ENCODE results near the gene PRKAR1B.
"Not testable (repeated sequence)": the region's sequence is repeated elsewhere in the genome, so short reads cannot be mapped to it uniquely, and the experiment has no call there.

PRKAR1B gene

GRCh38 chr7:621572-622285 is 105.4 kb downstream of the PRKAR1B start:
- no peak for DNase-seq (ENCODE audit: low read depth)

DNA sequence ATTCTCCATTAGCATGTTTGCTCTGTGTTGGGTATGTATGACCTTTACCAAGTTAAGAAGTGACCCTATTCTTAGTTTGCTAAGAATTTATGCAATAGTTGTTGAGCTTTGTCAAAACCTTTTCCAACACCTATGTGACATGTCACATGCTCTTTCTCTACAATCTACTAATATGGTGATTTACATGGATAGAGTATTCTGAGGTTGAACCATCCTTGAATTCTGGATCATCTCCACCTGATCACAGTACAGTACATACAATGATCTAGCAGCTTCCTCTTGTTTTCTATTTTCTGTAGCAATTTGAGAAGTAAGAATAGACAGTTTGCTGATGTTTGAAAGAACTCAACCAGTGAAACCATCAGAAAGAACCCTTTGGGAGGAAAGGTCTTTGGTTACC is 106.2 kb downstream of the PRKAR1B start:
- DNase-seq (ENCODE audit: low read depth): no peak

DNA sequence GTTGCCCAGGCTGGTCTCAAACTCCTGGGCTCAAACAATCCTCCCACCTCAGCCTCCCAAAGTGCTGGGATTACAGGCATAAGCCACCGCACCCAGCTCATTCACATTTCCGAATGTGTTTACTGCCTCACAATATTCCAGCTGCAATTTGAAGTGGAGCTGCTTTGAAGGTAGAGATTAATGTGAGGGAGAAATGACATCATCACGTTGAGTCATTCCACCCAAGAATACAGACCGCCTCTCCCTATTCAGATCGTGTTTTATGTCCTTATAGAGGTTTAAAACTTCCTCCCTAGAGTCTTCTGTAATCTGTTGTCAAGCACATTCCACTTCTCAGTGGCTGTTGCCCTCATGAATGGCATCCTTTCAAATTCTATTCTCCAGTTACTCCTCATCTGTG is 107.0 kb downstream of the PRKAR1B start:
- DNase-seq (ENCODE audit: low read depth): peak; percentile 13

- no peak for DNase-seq (ENCODE audit: low read depth)
Observed at GRCh38 chr7:619368-619840, 107.7 kb downstream of the PRKAR1B start.

DNA sequence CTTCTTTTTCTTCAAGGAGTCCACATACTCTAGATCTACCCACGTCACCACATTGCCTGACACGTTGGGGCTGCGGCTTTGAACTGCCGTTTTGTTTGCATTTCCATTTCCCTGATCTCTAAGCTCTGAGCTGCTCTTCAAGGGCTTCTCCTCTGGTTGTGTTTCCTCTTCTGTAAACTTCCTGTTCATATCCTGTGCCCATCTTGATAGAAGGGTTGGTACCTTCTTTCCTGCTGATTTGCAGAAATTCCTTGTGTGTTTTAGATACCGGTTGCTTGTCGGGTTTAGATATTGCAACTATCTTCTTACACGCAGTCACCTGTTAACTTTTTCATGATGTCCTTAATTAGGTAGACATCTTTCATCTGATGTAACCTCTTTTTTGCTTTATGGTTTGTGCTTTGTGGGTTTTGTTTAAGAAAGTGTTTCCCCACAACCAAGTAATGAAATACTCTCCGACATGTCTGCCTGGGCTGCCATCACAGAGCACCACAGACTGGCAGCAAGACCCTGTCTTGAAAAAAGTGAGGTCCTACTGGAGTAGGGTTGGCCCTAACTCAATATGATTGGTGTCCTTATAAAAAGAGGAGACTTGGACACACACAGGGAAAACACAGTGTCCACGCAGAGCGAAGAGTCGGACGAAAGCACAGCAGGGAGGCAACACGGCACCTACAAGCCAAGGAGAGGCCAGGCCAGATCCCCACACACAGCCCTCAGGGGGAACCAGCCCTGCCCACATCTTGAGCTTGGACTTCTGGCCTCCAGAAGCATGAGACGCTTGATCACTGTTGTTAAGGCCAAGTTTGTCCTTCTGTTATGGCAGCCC is 108.3 kb downstream of the PRKAR1B start:
- no peak for DNase-seq (ENCODE audit: low read depth)

DNA sequence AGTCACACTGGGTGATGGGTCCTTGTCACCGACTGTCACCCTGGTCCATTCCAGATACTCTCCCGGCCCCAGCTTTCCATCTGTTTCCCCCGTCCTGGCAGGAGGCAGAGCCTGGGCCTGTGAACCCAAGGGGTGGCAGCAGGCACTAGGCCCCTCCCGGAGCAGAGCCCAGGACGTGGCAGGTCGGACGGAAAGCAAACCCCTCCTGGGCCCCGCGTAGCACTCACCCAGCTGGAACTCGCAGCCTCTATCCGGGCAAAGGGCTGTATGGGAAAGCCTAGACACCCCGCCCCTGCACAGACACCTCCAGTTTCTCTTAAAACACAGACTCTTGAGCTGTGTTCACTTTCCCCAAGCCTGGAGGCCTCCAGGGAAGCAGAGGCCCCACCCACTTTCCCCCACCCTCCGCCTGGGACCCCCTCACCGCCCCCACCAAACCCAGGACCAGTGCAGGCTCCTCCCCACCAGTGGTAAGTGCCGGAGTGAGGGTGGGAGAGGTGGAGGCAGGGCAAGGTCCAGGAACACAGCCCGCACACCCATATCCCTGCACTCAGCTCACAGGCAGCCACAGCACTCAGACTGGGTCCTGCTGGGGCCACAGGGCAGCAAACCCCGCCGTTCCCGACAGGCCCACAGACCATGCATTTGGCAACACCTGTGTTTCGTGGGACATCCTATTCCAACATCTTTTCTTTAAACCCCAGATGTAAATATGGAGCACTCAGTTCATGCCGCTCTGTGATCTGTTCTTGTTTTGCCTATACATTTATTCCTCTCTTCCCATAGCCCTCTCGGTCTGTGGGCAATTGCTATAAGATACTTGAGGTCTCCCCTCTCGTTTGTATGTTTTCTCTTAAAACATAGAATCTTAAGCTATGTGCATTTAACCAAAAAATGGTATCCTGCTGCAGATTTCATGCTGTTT is 109.2 kb downstream of the PRKAR1B start:
- no peak for DNase-seq (ENCODE audit: low read depth)

- DNase-seq (ENCODE audit: low read depth): no peak
Observed at GRCh38 chr7:613442-614140, 113.5 kb downstream of the PRKAR1B start.

- not testable (repeated sequence) for DNase-seq (ENCODE audit: low read depth)
Observed at GRCh38 chr7:611837-612236, 115.2 kb downstream of the PRKAR1B start.

DNA sequence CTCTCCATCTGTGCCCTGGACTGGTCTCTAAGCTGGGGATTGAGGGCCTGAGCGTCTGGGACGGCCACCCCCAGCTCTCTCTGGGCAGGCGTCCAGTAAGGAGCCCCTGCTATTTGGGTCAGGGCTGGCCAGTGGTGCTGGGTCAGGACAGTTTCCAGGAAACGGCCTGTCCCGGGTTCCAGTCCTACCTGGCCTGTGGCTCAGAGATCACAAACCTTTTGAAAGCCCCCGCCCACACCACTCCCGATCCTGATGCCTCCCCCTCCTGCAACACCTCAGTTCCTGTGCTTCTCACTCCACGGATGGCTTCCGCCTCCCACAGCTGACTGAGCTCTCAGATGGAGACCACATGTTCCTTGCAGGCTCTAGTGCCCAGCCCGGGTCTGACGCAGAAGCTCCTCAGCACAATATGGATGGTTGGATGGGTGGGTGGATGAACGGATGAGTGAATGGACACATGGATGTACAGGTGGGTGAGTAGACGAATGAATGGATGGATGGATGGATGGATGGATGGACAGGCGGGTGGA is 115.7 kb downstream of the PRKAR1B start:
- no peak for DNase-seq (ENCODE audit: low read depth)

DNA sequence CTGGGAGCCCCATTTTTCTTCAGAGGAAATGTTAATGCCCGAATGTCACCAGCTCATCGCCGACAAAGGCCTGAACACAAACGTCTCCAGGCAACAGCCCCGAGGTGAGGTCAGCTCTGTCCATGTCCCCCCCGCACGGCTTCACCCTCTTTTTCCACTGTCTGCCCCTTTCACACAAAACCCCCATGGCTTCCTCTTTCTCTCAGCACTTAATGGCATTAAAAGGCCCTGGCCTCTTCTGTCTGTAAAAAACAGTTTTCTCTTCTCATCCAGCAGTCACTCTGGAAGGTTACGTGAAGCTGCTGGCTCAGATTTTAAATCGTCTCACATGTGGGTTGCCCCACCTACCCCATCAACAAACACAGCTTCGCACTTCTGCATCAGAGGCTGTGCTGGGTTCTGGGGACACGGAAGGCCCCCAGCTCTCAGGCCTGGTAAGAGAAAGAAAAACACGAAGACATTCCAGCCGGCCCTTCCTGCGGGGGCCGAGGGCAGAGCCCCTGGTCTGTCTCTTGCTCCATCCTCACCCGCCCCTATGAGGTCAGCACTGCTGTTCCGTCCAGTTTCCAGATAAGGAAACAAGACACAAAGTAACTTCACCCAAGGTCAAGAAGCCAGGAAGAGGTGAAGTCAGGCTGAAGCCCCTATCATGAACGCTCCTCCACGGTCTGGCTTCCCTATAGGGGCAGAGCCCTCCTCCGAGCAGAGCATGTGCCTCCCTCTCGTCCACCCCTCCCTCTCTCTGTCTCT is 116.4 kb downstream of the PRKAR1B start:
- no peak for DNase-seq (ENCODE audit: low read depth)

GRCh38 chr7:610141-610530 is 116.9 kb downstream of the PRKAR1B start:
- DNase-seq (ENCODE audit: low read depth): no peak

- DNase-seq (ENCODE audit: low read depth): no peak
Observed at GRCh38 chr7:609365-609764, 117.7 kb downstream of the PRKAR1B start.

- DNase-seq (ENCODE audit: low read depth): no peak
Observed at GRCh38 chr7:608954-609353, 118.1 kb downstream of the PRKAR1B start.

- DNase-seq (ENCODE audit: low read depth): no peak
Observed at GRCh38 chr7:608361-608760, 118.7 kb downstream of the PRKAR1B start.

DNA sequence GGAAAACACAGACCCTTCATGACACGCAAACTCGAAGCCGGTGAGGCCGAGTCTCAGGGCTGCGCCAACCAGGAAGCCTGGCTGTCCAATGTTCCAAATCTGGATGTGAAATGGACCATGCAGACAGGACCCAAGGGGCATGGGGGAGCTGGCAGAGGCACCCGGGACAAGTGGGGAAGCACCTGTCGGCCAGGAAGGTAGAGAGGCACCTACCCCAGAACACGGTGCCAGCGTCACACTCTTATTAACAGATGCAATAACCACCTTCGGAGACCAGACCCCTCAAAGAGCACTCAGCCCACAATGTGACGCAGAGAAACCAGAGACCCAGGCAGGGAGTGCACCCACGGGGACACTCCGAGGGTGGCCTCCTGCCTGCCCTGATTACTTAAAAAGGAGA is 119.1 kb downstream of the PRKAR1B start:
- DNase-seq (ENCODE audit: low read depth): no peak

GRCh38 chr7:605661-606450 is 121.2 kb downstream of the PRKAR1B start:
- DNase-seq (ENCODE audit: low read depth): no peak

DNA sequence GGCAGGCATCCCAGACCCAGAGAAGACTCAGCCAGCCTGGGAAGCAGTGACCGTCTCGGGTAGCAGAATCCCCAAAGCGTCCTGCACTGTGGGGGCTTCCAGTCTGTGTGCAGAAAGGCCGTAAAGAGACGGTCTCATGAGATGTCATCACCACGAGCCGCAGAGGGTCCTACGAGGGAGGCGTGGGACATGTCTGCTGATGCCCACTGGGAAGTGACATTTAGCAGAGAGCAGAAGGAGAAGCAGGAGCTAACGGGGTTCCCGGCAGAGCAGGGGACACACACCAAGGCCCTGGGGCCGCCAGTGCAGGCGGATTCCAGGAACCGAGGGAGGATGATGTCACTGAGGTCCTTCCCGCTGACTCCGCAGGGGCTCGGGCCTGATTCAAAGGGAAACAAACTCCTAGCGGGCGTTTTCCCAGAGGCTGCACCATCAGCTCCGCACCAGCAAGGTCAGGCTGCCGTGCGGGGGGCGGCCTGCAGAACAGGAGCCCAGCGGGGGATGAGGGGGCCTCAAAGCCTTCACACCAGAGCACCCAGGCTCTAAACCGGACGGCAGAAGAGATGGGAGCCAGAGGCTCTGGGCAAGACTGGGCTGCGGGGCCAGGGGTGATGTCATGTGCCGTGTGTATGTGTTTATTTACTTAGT is 122.1 kb downstream of the PRKAR1B start:
- no peak for DNase-seq (ENCODE audit: low read depth)

GRCh38 chr7:604001-604883 is 122.8 kb downstream of the PRKAR1B start:
- no peak for DNase-seq (ENCODE audit: low read depth)

Data from GM04504 (cell line).